ENCODE results near the gene C6orf120.
A peak's percentile ranks its signal among the peaks of the same experiment; 100 is the strongest.

The C6orf120 gene

GRCh38 chr6:169678342-169678741 is 23.6 kb upstream of the C6orf120 start:
- no peaks in the 10 kb centered on the region for H3K27me3 ChIP-seq (ENCODE audit: insufficient read depth, low read length)
- H3K79me2 ChIP-seq (ENCODE audit: control insufficient read depth, insufficient read depth, low read length, poor library complexity): no peaks in the 10 kb centered on the region
- H2BK120ac ChIP-seq (ENCODE audit: insufficient read depth, low read length, poor library complexity): peak overlapping the region; percentile 52
- no peak overlapping the region for H3K18ac ChIP-seq (ENCODE audit: low read length)
- peaks cover 3 to 5% of the 10 kb centered on the region in 2 experiments for H3K36me3 ChIP-seq (ENCODE audit: control insufficient read depth in 1 of 2, insufficient read depth in 2 of 2, low read length in 2 of 2)
- H4K91ac ChIP-seq (ENCODE audit: low read depth, low read length): no peak overlapping the region
- H2BK12ac ChIP-seq (ENCODE audit: low read length): no peak overlapping the region
- peaks cover 2% of the 10 kb centered on the region for H3K79me1 ChIP-seq (ENCODE audit: low read length)
- H3K4me2 ChIP-seq (ENCODE audit: low read length): no peak overlapping the region
- no peak overlapping the region for H2AFZ ChIP-seq (ENCODE audit: insufficient read depth, low read length, poor library complexity)
- no peak overlapping the region for H4K8ac ChIP-seq (ENCODE audit: low read depth, low read length)
- no peak overlapping the region for H3K14ac ChIP-seq (ENCODE audit: low read length)
- no peak overlapping the region for H3K4me3 ChIP-seq (ENCODE audit: low read depth, low read length)
- no CpG with 5 or more reads among the region's 1 CpG for WGBS (ENCODE audit: extremely low coverage, insufficient coverage, insufficient read length)
- H2BK5ac ChIP-seq (ENCODE audit: low read depth, low read length, poor library complexity): no peak overlapping the region
- H2AK5ac ChIP-seq (ENCODE audit: low read length): no peak overlapping the region
- peaks cover 2 to 7% of the 10 kb centered on the region in 2 experiments for H3K4me1 ChIP-seq (ENCODE audit: control insufficient read depth in 1 of 2, insufficient read depth in 2 of 2, low read length in 2 of 2)
- H4K12ac ChIP-seq (ENCODE audit: low read depth, low read length): no peak overlapping the region
- no peak overlapping the region for H3K27ac ChIP-seq (ENCODE audit: low read depth, low read length)
- no peak for DNase-seq
- H3K9ac ChIP-seq (ENCODE audit: low read length): no peak overlapping the region
- H3K23ac ChIP-seq (ENCODE audit: low read length): no peak overlapping the region
- peaks cover 3% of the 10 kb centered on the region for H3K9me3 ChIP-seq (ENCODE audit: insufficient read depth, low read depth, low read length)
- H3K4ac ChIP-seq (ENCODE audit: low read depth, low read length): no peak overlapping the region

GRCh38 chr6:169684056-169684455 is 17.9 kb upstream of the C6orf120 start:
- peaks cover 7 to 11% of the 10 kb centered on the region in 2 experiments for H3K36me3 ChIP-seq (ENCODE audit: control insufficient read depth in 1 of 2, insufficient read depth in 2 of 2, low read length in 2 of 2)
- H3K27me3 ChIP-seq (ENCODE audit: insufficient read depth, low read length): no peaks in the 10 kb centered on the region
- no peaks in the 10 kb centered on the region for H3K79me1 ChIP-seq (ENCODE audit: low read length)
- no peak overlapping the region for H4K12ac ChIP-seq (ENCODE audit: low read depth, low read length)
- no peak overlapping the region for H3K4me3 ChIP-seq (ENCODE audit: low read depth, low read length)
- H3K27ac ChIP-seq (ENCODE audit: low read depth, low read length): no peak overlapping the region
- no peak overlapping the region for H2BK12ac ChIP-seq (ENCODE audit: low read length)
- no CpG with 5 or more reads among the region's 3 CpGs for WGBS (ENCODE audit: extremely low coverage, insufficient coverage, insufficient read length)
- no peaks in the 10 kb centered on the region for H3K9me3 ChIP-seq (ENCODE audit: insufficient read depth, low read depth, low read length)
- no peak overlapping the region for H3K4me2 ChIP-seq (ENCODE audit: low read length)
- no peak overlapping the region for H3K18ac ChIP-seq (ENCODE audit: low read length)
- H2BK120ac ChIP-seq (ENCODE audit: insufficient read depth, low read length, poor library complexity): no peak overlapping the region
- DNase-seq: no peak
- H2AK5ac ChIP-seq (ENCODE audit: low read length): no peak overlapping the region
- H2AFZ ChIP-seq (ENCODE audit: insufficient read depth, low read length, poor library complexity): no peak overlapping the region
- H3K4ac ChIP-seq (ENCODE audit: low read depth, low read length): no peak overlapping the region
- no peaks in the 10 kb centered on the region for H3K4me1 ChIP-seq (ENCODE audit: control insufficient read depth in 1 of 2, insufficient read depth in 2 of 2, low read length in 2 of 2)
- H3K9ac ChIP-seq (ENCODE audit: low read length): no peak overlapping the region
- no peak overlapping the region for H3K14ac ChIP-seq (ENCODE audit: low read length)
- no peaks in the 10 kb centered on the region for H3K79me2 ChIP-seq (ENCODE audit: control insufficient read depth, insufficient read depth, low read length, poor library complexity)
- no peak overlapping the region for H4K8ac ChIP-seq (ENCODE audit: low read depth, low read length)
- no peak overlapping the region for H4K91ac ChIP-seq (ENCODE audit: low read depth, low read length)
- no peak overlapping the region for H2BK5ac ChIP-seq (ENCODE audit: low read depth, low read length, poor library complexity)
- no peak overlapping the region for H3K23ac ChIP-seq (ENCODE audit: low read length)

- Histone ChIP-seq H2AFZ (ENCODE audit: insufficient read depth, low read length, poor library complexity) (no peak overlapping the region), H3K79me1 (ENCODE audit: low read length) (no peaks in the 10 kb centered on the region), H3K27ac (ENCODE audit: low read depth, low read length) (no peak overlapping the region), H2AK5ac (ENCODE audit: low read length) (no peak overlapping the region), H3K4me2 (ENCODE audit: low read length) (no peak overlapping the region), H3K27me3 (ENCODE audit: insufficient read depth, low read length) (no peaks in the 10 kb centered on the region), H3K4me3 (ENCODE audit: low read depth, low read length) (no peak overlapping the region), H3K9me3 (ENCODE audit: insufficient read depth, low read depth, low read length) (no peaks in the 10 kb centered on the region), H3K14ac (ENCODE audit: low read length) (no peak overlapping the region), H3K4ac (ENCODE audit: low read depth, low read length) (no peak overlapping the region), H4K91ac (ENCODE audit: low read depth, low read length) (no peak overlapping the region), H3K9ac (ENCODE audit: low read length) (no peak overlapping the region), H2BK12ac (ENCODE audit: low read length) (no peak overlapping the region), H3K79me2 (ENCODE audit: control insufficient read depth, insufficient read depth, low read length, poor library complexity) (no peaks in the 10 kb centered on the region), H2BK5ac (ENCODE audit: low read depth, low read length, poor library complexity) (no peak overlapping the region), H4K12ac (ENCODE audit: low read depth, low read length) (no peak overlapping the region), H3K18ac (ENCODE audit: low read length) (no peak overlapping the region), H3K23ac (ENCODE audit: low read length) (no peak overlapping the region), H2BK120ac (ENCODE audit: insufficient read depth, low read length, poor library complexity) (no peak overlapping the region), H4K8ac (ENCODE audit: low read depth, low read length) (no peak overlapping the region), H3K4me1 (ENCODE audit: control insufficient read depth in 1 of 2, insufficient read depth in 2 of 2, low read length in 2 of 2) (no peaks in the 10 kb centered on the region), H3K36me3 (ENCODE audit: control insufficient read depth in 1 of 2, insufficient read depth in 2 of 2, low read length in 2 of 2) (peaks cover 7 to 12% of the 10 kb centered on the region in 2 experiments)
- WGBS (ENCODE audit: extremely low coverage, insufficient coverage, insufficient read length): no CpG with 5 or more reads among the region's 2 CpGs
- DNase-seq: no peak
Observed at GRCh38 chr6:169685860-169686259, 16.1 kb upstream of the C6orf120 start.

GRCh38 chr6:169689287-169689686 is 12.6 kb upstream of the C6orf120 start:
- no peak overlapping the region for H3K4me3 ChIP-seq (ENCODE audit: low read depth, low read length)
- H3K9ac ChIP-seq (ENCODE audit: low read length): no peak overlapping the region
- H3K9me3 ChIP-seq (ENCODE audit: insufficient read depth, low read depth, low read length): peaks cover 2% of the 10 kb centered on the region
- peaks cover 2 to 7% of the 10 kb centered on the region in 2 experiments for H3K36me3 ChIP-seq (ENCODE audit: control insufficient read depth in 1 of 2, insufficient read depth in 2 of 2, low read length in 2 of 2)
- no peak overlapping the region for H3K4ac ChIP-seq (ENCODE audit: low read depth, low read length)
- no peaks in the 10 kb centered on the region for H3K79me2 ChIP-seq (ENCODE audit: control insufficient read depth, insufficient read depth, low read length, poor library complexity)
- no peak overlapping the region for H3K18ac ChIP-seq (ENCODE audit: low read length)
- no peak overlapping the region for H2AFZ ChIP-seq (ENCODE audit: insufficient read depth, low read length, poor library complexity)
- no peak overlapping the region for H2BK12ac ChIP-seq (ENCODE audit: low read length)
- H2BK5ac ChIP-seq (ENCODE audit: low read depth, low read length, poor library complexity): no peak overlapping the region
- H2BK120ac ChIP-seq (ENCODE audit: insufficient read depth, low read length, poor library complexity): no peak overlapping the region
- WGBS (ENCODE audit: extremely low coverage, insufficient coverage, insufficient read length): no CpG with 5 or more reads among the region's 6 CpGs
- no peak overlapping the region for H3K14ac ChIP-seq (ENCODE audit: low read length)
- peak; percentile 27 to 69 for DNase-seq
- no peak overlapping the region for H3K4me2 ChIP-seq (ENCODE audit: low read length)
- no peaks in the 10 kb centered on the region for H3K79me1 ChIP-seq (ENCODE audit: low read length)
- H2AK5ac ChIP-seq (ENCODE audit: low read length): no peak overlapping the region
- H4K8ac ChIP-seq (ENCODE audit: low read depth, low read length): no peak overlapping the region
- H3K23ac ChIP-seq (ENCODE audit: low read length): no peak overlapping the region
- no peak overlapping the region for H3K27ac ChIP-seq (ENCODE audit: low read depth, low read length)
- no peaks in the 10 kb centered on the region for H3K4me1 ChIP-seq (ENCODE audit: control insufficient read depth in 1 of 2, insufficient read depth in 2 of 2, low read length in 2 of 2)
- H4K12ac ChIP-seq (ENCODE audit: low read depth, low read length): no peak overlapping the region
- no peak overlapping the region for H4K91ac ChIP-seq (ENCODE audit: low read depth, low read length)
- H3K27me3 ChIP-seq (ENCODE audit: insufficient read depth, low read length): no peaks in the 10 kb centered on the region

All from trophoblast cell (in vitro differentiated cells and primary cell).